HL-60 (cell line): Measurements from ENCODE around the gene ARHGEF4.

Experiments
- CTCF ChIP-seq: IDR thresholded peaks from one replicate; pipeline ENCODE4 v1.5.1; 2011; ENCODE audit warnings: low read length, control low read depth, inconsistent platforms; ENCODE audit not compliant: insufficient read depth
- POLR2AphosphoS5 ChIP-seq: IDR thresholded peaks from 2 replicates; pipeline ENCODE4 v1.6.1; 2012; ENCODE audit warnings: low read depth

GRCh38 chr2:130998561-130998960 is 161.8 kb downstream of the ARHGEF4 start:
- TF ChIP-seq POLR2AphosphoS5 (no peak), CTCF (no peak)
